Measurements from ENCODE around the gene TNS3.

GRCh38 chr7:47290466-47290865 is 291.4 kb downstream of the TNS3 start:
- TF ChIP-seq, protein P1, sequence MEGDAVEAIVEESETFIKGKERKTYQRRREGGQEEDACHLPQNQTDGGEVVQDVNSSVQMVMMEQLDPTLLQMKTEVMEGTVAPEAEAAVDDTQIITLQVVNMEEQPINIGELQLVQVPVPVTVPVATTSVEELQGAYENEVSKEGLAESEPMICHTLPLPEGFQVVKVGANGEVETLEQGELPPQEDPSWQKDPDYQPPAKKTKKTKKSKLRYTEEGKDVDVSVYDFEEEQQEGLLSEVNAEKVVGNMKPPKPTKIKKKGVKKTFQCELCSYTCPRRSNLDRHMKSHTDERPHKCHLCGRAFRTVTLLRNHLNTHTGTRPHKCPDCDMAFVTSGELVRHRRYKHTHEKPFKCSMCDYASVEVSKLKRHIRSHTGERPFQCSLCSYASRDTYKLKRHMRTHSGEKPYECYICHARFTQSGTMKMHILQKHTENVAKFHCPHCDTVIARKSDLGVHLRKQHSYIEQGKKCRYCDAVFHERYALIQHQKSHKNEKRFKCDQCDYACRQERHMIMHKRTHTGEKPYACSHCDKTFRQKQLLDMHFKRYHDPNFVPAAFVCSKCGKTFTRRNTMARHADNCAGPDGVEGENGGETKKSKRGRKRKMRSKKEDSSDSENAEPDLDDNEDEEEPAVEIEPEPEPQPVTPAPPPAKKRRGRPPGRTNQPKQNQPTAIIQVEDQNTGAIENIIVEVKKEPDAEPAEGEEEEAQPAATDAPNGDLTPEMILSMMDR (IDR thresholded peaks at IDR 0.05) = no peak
- no peak for TF ChIP-seq EZH2 (IDR thresholded peaks at IDR 0.05; ENCODE audit: borderline replicate concordance, insufficient read depth, low read depth, low read length, poor library complexity, severe bottlenecking)

Data from B cell (primary cell).